Measurements from ENCODE around the gene ADAMTS9.

Gene ADAMTS9

DNA sequence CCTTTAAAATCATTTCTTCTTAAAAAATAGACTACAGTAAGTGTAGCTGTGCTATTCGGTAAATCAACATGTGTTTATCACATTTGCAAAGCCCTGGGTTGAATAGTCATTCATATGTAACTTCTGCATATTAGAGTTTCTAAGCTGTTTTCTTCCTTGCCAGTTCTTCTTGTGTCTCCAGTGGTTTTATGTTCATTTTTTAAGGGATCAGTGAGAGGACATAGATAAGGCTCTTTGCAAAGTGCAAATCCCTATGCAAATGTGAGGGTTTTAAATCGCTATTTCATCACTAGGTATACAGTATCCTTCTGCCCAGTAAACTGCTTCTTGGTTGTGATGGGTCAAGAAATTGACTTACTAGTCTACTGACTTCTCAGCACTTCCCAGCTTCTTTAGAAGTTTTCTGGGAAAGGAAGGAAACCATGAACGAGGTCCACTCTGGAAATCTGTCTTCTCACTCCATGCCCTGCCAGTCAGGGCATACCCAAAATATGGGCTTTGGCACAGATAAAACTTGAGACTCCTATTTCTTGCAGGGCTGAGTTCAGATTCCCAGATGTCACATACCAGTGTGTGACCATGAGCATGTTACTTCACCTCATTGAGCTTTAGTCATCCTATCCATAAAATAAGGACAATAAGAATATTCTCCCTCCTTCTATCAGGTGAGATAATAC is 38.8 kb upstream of the ADAMTS9 start:
- TF ChIP-seq, protein P1, sequence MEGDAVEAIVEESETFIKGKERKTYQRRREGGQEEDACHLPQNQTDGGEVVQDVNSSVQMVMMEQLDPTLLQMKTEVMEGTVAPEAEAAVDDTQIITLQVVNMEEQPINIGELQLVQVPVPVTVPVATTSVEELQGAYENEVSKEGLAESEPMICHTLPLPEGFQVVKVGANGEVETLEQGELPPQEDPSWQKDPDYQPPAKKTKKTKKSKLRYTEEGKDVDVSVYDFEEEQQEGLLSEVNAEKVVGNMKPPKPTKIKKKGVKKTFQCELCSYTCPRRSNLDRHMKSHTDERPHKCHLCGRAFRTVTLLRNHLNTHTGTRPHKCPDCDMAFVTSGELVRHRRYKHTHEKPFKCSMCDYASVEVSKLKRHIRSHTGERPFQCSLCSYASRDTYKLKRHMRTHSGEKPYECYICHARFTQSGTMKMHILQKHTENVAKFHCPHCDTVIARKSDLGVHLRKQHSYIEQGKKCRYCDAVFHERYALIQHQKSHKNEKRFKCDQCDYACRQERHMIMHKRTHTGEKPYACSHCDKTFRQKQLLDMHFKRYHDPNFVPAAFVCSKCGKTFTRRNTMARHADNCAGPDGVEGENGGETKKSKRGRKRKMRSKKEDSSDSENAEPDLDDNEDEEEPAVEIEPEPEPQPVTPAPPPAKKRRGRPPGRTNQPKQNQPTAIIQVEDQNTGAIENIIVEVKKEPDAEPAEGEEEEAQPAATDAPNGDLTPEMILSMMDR (IDR thresholded peaks at IDR 0.05; ENCODE audit: low read depth, low read length, missing control alignments), result no peak
- no peak for DNase-seq (ENCODE audit: extremely low read depth, low read depth)
- no peak overlapping the region for H3K4me3 ChIP-seq (replicated peaks; ENCODE audit: low read depth, low read length)

DNA sequence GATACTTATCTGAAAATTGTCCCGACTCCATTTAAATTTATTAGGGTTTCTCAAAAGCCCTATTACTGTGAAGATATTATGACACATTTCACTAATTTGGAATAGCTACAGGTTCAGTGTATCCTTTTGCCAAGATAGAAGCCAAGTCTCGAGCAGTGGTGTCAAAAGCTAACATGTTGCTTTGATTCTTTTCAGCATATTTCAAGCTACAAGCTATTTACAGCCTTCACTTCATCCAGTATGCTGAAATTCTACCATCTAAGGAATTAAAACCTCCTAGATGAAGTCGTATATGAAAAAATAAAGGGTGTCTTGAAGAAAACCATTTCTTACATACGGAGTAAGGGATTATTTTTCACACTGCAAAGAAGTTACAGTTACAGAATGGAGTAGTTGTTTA is 31.2 kb upstream of the ADAMTS9 start:
- TF ChIP-seq, protein P1 (IDR thresholded peaks at IDR 0.05; ENCODE audit: low read depth, low read length, missing control alignments), result no peak
- no peak for DNase-seq (ENCODE audit: extremely low read depth, low read depth)
- no peak overlapping the region for H3K4me3 ChIP-seq (replicated peaks; ENCODE audit: low read depth, low read length)

DNA sequence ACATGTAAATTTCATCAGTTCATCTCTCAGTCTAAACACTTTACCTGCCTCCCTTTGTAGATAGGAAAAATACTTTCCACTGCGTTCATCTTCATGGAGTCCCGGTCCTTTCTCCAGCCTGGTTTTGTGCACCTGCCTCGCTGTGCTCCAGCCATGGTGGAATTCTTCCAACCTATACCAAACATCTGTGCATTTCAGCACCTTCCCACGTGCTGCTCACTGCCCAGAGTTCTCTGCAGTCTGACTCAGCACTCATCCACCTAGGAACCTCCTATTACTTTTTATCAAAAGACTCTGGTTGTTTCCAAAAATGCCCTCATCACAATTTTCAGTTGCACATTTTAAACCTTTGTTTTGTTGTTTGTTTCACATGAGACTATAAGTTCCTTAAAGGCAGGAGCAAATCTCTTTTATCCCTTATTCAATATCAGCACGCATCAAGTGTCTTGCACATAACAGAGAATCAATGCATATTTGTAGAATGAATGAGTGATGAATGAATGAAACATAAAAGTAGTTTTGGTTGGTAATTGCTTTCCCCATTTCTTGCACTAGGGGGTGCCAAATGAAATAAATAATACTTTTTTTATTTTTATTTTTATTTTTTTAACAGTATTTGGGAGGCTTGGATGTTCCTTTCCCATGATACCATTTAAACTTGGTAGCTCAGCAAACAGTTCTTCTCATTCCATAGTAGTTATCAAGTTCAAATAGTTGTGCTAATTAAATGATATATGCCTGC is 30.2 kb upstream of the ADAMTS9 start:
- TF ChIP-seq, protein P1 (IDR thresholded peaks at IDR 0.05; ENCODE audit: low read depth, low read length, missing control alignments), result peak; percentile 24
- no peak for DNase-seq (ENCODE audit: extremely low read depth, low read depth)
- H3K4me3 ChIP-seq (replicated peaks; ENCODE audit: low read depth, low read length), result no peak overlapping the region

DNA sequence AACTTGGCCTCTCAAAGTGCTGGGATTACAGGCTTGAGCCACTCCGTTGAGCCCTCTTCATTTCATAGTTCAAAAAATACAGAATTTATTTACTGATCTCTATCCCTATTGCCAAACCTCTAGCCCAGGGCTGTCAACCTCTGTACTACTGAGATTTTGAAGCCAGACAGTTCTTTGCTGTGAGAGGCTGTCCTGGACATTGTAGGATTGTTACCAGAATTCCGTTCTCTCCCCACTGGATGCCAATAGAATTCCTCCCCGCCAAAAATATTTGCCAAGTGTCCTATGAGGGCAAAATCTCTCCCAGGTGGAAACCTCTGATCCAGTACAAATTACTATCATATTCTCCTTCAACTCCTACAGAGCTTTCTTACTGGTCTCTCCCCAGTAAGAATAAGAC is 29.6 kb upstream of the ADAMTS9 start:
- H3K4me3 ChIP-seq (replicated peaks; ENCODE audit: low read depth, low read length), result no peak overlapping the region
- TF ChIP-seq, protein P1 (IDR thresholded peaks at IDR 0.05; ENCODE audit: low read depth, low read length, missing control alignments), result no peak
- no peak for DNase-seq (ENCODE audit: extremely low read depth, low read depth)

DNA sequence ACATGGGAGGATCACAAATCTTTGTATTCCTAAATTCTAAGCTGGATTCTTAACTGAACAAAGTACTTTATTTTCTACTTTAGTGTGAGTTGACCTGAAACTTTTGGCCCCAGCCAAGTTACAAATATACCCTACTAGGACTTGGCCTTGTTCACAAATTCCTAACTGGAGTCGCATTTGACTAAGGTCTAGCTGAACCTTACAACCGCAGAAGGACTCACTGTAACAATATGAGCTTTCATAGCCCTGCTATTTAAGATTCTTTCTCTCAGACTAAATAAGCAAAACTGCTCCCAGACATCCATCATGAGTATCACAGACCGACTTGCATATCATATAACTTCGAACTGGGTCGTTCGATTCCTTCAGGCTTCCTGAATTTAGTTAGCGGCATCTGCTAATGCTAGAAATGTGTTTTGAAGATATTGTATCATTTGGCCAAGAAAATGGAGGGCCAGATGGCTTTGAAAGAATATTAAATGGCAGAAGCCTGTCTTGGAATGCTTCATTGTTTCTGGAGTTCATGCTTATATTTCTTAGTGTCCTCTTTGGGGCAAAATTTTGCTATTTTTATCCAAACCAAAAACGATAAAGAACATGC is 28.4 kb upstream of the ADAMTS9 start:
- no peak overlapping the region for H3K4me3 ChIP-seq (replicated peaks; ENCODE audit: low read depth, low read length)
- TF ChIP-seq, protein P1 (IDR thresholded peaks at IDR 0.05; ENCODE audit: low read depth, low read length, missing control alignments), result no peak
- no peak for DNase-seq (ENCODE audit: extremely low read depth, low read depth)

DNA sequence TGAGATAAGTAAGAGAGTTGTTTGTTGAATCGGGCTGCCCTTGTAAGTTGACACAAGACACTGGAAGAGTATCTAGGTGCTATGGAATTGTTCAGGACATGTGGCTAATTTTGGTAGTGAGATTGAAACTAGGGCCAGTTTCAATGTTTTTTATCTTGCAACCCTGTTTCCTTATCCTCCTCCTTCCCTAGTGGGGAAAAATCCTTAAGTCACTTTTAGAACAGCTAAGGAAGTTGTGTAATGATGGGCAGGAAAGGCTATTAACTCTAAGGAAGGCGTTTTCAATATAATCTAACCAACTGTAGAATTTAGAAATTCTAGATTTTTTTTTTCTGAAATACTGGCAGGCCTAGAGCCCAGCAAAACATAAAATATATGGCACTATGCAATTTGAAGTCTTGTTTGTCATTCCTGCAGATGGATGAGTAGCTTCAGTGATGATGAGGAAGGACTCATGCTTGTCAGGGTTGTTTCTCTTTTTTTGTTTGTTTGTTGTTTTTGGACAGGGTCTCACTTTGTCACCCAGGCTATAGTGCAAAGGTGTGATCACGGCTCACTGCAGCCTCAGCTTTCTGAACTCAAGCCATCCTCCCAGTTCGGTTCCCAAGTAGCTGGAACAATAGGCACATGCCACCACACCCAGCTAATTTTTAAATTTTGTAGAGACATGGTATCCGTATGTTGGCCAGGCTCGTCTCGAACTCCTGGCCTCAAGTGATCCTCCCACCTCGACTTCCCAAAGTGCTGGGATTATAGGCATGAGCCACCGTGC is 27.6 kb upstream of the ADAMTS9 start:
- TF ChIP-seq, protein P1 (IDR thresholded peaks at IDR 0.05; ENCODE audit: low read depth, low read length, missing control alignments), result no peak
- DNase-seq (ENCODE audit: extremely low read depth, low read depth), result no peak
- no peak overlapping the region for H3K4me3 ChIP-seq (replicated peaks; ENCODE audit: low read depth, low read length)

Data from HFF-Myc (cell line).